GM11168 (cell line): ENCODE measurements around the gene GSTO1.

Experiments
- in situ Hi-C: fragments of 300-500 bp; cut with MboI; formaldehyde crosslinking; loops from one replicate; pipeline ENCODE4 v1.12.0; 2022; ENCODE audit warnings: low sequenced_read_pairs; ENCODE audit not compliant: unreplicated experiment

GSTO1 gene

DNA sequence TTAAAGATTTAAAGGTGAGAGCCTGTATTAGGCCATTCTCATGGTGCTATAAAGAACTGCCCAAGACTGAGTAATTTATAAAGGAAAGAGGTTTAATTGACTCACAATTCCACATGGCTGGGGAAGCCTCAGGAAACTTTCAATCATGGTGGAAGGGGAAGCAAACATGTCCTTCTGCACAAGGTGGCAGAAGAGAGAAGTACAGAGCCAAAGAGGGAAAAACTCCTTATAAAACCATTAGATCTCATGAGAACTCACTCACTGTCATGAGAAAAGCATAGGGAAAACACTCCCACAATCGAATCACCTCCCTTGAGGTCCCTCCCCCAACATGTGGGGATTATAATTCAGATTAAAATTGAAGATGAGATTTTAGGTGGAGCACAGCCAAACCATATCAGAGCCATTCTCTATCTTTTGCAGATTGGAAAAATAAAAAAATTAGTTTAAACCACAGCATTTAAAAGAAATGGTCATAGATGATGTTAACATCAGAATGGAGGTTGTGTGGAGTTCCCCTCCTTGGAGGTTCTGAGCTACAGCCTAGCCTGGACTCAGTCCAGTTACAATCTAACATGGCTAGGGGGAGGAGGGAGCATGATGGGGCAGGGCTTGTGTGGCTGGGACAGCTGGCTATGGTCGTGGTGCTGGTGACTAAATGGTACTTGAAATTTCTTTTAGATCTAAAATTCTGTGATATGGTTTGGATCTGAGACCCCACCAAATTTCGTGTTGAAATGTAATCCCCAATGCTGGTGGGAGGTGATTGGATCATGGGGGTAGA lies 47.4 kb downstream of the GSTO1 start:
- in situ Hi-C loops: loop anchor here (5.0 kb wide), 1 partner anchor 45 kb away; no protein-coding TSS in a partner anchor

DNA sequence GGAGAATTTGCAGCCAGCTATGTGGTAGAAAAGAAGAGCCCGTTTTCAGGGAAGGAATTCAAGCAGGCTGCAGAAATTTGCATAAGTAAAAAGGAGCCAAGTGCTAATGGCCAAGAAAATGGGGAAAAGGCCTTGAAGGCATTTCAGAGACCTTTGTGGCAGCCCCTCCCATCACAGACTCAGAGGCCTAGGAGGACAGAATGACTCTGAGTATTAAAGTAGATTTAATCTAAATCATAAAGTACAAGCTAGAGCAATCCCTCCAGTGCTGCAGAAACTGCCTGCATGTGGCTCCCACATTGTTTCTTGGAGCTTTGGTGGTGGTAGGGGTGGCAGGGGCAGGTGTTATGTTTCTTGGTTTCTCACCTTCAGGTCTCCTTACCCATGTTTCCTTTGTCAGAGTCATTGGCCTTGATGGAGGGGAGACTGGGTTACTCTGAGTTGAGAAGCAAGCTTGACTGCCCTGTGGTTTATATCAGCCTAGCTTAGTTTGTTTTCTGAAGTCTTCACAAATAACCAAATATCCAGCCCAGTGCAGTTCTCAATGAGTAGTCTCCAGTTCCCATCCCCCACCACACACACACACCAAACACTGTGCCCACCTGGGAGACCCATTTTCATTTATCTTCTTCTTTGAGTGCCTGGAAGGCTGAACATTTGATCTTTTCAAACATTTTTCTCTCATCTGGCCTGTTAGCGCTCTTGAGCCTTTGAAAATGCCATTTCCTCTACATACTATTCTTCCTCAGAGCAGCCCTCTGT lies 49.1 kb downstream of the GSTO1 start:
- in situ Hi-C loops: loop anchor here (5.0 kb wide), 1 partner anchor 44 kb away; no protein-coding TSS in a partner anchor

DNA sequence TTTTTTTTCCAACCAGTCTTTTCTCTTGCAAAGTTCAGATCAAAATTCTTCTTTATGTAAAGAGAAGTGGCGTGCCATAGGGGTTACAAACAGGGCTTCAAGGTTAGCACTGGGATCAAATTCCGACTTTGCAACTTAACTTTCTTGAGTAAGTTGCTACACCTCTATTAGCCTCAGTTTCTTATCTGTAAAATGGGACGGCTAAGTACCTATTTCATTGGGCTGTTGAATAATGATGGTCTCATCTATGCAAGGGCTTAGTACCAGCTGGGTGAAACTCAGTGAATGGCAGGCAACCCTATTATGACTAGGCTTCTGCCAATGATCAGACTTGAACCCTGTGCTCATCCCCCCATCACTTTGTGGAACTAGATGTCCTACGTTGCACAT lies 49.7 kb downstream of the GSTO1 start:
- in situ Hi-C loops: loop anchor here (5.0 kb wide), 1 partner anchor 43 kb away; no protein-coding TSS in a partner anchor

DNA sequence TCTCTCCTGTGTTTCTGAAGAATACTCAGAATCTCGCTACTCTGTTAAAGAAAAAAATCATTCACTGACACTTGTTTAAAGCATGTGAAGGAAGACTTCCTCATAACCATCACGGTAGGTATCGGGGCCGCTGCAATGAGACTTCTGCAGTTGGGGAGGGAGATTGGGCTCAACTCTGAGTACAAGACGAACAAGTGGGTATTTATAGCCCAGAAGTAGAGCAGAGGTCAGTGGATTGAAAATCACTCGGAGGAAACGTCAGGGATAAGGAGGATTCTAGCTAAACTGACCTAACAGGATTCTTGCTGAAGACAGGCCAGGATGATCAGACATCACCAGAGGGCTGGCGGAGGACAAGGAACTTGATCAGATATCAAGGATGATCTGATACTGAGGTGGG lies 50.2 kb downstream of the GSTO1 start:
- in situ Hi-C loops: loop anchor here (5.0 kb wide), 1 partner anchor 42 kb away; no protein-coding TSS in a partner anchor

DNA sequence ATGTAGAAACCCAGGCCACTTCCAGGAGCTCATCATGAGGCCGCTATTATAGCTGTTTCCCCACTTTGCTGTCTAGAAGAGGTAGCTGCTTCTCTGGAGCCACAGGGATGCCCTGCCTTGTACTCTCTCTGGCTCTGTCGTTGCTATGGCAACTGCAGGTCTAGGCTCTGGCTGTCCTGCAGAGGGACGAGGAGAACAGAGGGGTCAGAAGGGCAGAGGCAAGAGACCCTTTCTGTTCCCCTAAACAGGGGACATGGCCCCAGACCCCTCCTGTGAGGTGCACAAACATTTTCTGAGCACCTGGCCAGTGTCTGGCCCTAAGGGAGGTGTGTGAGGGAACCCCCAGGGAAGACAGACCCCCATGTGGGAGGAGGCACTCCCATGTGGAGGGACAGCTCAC lies 52.2 kb downstream of the GSTO1 start:
- in situ Hi-C loops: no loop called here

DNA sequence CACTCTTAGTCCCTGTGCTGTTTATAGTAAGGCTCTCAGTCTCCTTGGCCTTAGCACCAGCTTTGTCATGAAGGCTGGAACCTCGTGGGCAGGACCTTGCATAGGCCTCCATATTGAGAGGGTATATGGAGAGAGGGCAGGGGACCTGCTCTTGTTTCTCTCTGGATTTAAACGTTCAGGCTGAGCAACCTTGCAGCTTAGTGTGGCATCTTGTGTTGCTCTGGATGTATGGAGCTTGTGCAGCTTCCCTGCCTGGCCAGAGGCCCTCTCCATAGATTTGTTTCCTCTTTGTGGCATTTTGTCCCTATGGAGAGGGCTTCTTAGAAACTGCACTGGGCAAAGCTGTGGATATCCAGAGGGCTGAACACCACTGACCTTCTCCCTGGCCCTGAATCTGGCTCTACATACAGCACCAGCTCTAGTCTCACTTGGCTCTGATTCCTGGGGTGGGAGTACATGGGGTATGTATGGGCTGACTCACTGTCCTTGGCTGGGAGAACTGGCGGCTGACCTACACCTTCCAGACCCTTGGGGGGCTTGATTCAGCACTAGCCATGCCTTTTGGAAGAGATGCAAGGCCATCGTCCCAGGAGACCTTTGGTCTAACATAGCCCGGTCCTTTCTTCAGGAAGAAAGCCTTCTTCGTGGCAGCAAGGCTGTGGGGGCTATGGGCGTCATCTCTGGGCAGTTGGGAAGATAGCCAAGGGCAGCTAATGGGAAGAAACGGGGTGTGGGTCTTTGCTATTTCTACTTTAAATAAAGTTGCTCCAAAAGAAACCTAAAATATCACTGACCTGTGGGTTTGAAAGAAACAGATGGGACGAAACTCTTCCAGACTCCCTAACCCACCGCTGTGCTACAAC lies 53.1 kb downstream of the GSTO1 start:
- in situ Hi-C loops: no loop called here

DNA sequence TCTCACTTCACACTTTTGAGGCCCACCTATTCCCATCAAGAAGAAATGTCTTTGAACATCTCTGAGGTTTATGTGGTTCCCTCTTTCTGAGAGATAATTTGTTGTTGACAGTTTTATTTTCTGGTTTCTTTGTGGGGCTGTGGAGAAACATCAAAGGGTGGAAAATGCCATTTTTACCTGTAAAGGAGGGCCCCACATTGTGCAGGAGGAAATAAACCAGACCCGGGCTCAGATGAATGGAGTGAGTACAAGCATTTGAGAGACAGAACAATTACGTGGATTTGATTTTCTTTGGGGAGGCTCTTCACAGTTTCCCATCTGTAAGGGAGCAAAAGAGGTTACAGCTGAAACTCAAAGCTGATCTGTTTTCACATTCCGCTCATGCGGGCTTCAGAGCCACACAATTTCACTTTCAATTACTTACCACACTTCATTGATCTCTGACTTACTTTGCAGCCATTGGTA lies 53.8 kb downstream of the GSTO1 start:
- in situ Hi-C loops: no loop called here

DNA sequence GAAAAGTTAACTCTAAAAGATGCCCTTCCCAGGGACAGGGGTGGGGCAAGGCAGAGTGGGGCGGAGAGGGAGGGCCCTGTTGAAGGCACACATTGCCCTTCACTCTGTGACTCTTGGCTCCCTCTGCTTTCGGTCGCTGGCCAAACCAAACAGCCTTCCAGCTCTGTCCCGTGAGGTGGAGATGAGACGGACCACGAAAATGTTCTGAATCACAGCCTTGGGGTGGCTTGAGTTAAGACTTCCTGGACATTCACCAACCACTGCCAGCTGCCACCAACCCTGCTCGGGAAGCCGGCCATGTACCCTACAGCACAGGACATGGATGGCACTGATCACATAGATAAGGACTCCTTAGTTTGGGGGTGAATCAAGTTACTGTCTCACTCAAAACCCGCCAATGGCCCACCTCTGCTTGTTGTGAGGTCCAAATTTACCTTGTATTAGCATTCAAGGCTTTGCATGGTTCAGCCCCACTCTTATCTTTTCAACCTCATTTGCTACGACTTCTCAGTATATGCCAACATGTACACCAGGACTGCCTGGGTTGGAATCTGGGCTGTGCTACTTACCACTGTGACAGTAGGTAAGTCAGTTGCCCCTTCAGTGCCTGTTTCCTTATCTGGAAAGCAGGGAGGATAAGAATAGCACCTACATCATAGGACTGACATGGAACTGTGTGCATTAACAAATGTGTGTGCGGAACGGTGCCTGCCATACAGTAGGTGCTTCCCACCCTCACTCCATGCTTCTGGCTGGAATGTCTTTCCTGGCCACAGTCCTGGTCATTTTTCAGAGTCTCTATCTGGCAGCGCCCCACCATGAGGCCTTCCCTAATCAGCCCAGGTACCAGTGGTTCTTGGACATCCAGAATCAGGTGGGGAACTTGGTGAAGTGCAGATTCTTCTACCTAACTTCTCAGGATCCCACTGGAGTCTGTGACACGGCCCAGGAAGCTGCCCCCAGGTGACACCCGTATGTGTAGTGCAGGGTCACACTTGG lies 55.6 kb downstream of the GSTO1 start:
- in situ Hi-C loops: no loop called here

DNA sequence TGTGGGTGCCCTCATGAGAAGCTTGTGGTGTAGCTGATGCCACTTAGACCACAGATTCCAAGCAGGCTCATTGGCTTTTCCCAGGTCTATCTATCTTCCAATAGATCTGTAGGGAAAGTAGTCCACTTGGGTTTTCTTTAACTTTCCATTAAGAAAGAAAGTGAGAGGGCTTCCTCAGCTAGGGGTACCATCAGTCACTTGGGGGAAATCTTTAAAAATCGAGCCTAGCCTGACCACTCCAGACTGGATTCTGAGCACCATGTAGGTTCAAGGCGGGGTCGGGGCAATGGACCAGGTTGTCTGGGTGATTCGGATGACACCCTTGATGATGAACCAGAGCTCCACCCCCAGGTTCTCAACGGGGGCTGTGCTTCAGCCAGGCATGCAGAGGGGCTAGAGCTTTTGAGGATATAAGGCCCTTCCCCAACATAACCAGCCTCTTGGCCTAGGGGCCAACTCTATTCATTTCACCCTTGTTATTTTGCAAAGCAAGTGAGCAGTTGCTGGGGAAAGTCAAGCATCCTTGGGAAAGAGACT lies 56.6 kb downstream of the GSTO1 start:
- in situ Hi-C loops: no loop called here

DNA sequence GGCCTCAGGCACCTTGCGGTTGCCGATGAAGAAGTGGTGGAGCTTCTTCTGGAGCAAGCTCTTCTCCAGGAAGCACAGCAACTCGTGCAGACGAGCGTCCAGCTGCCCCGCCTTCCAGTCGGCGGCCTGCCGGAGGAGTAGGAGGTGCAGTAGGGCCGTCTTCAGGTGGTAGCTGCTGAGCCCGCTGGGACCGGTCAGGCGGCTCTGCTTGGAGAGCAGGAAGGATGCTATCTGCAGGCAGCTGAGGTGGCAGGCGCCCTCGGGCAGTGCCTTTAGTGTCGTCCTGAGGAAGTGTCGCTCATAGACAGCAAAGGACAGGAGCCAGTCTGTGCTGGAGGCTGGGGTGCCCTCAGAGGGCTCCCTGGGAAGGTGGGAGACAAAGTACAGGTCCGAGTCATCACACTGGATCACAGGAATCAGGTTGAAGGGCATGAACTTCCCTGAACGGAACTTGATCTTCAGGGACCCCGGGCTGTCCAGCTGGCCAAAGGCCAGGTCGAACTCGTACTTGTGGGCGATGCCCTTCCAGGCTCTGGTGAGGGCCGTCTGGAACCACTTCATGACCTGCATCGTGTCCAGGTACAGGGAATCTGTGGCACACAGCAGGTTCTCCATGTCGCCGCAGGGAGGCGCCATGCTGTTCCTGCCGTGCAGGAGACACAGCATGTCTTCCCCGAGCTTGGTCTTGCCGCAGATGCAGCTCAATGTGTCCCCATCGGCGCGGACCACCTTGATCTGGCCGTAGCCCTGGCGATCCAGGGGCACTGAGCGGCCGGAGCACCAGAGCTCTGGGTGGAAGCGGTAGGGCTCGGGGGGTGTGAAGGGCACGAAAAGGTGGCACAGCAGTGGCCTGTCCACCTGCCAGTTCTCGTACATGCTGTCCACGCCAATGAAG lies 60.1 kb downstream of the GSTO1 start:
- in situ Hi-C loops: no loop called here

DNA sequence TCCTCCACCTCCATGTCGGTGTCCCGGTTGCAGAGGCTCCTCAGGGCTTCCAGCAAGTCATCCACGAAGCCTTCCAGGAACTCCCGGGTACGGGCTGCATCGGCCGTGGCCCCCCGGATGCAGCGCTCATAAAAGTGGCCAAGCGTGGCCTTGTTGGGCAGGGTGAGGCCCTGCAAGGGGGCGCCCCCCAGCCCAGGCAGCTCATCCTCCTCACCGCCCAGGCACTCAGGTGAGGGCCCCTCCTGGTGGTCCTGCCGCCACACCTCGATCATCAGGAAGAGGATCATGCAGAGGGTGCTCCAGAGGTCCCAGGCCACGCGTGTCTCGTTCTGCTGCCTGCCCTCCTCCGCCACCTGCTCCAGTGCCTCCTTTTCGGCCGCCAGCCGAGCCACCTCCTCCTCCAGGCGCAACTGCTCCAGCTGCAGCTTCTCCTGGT lies 60.8 kb downstream of the GSTO1 start:
- in situ Hi-C loops: no loop called here

DNA sequence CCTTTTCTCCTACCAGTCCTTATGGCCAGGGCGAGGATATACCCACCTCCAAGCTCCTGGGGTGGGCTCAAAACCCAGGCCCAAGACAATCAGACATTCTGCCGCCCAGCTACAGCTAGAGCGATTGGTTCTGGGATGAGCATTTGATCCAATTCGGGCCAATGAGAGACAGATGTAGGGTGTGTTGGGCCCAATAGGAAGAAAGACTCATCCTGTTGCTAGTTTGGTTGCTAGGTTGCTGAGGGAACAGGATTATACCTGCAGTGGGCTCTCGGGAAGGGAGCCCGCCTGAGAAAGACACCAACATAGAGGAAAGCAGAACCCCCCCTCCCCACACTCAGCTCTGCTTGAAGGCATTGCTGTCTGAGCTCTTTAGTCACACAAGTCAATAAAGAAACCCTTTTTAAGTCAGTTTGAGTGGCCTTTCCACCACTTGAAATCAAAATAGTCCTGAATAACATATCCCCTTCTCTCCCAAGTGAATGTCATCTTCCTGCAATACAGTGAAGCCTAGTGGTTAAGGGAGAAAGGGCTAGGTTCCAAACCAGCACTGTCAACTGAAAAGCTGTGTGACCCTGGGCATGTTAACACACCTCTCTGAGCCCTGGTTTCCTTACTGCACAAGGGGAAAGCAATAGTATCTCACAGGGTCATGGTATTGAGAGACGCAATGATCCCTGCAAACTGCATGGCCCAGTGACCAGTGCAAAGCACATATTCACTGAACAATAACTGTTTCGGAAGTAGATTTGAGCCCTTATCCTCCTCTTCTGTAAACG lies 61.8 kb downstream of the GSTO1 start:
- in situ Hi-C loops: no loop called here
